Frontal cortex (tissue), 4 donors: ENCODE measurements around the gene TMEM107. TPM values are rescaled to one million over a fixed set of nuclear protein-coding genes. Genes with fewer than 3 reads are reported as not detected.
"Not testable (repeated sequence)": the region's sequence is repeated elsewhere in the genome, so short reads cannot be mapped to it uniquely, and the experiment has no call there.

Experiments used
- DNase-seq, 2 donors: peaks; one replicate each; pipeline ENCODE4 v3.0.0; 2012; ENCODE audit warnings: low spot score in 2 of 2
- FAIRE-seq: peaks from 2 replicates; lab custom pipeline; 2012; peaks lifted over from hg19 to GRCh38; lab: Jason Lieb, UNC
- total RNA-seq: library from RNA; depleted of rRNA; stranded (reverse); fragments of >200 nt; gene quantifications from one replicate; pipeline ENCODE4 v1.2.3, GENCODE V29; 2014
- donor health status: control.
- donor health status: control.
- donor health status: control.

The TMEM107 gene
- total RNA-seq, 1 donor from 2014 or later, result 23.6 TPM

DNA sequence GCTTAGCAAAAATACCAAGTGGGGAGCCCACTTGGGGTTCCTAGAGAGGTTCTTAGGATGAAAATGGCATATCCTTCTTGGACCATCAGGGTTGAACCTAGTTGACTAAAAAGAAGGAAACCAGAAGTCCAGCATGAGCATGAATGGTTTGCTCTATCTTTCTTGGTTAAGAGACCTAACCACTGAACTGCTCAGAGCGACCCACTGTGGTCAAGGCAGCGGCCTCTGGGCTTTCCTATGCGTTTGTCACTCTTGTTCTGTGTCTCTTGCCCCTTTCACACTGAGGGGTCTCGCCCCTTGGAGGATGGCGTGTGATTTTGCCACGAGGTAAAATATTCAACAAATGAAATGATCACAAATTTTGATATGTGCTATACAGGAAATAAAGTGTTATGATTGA, 14.3 kb upstream of the TMEM107 start:
- FAIRE-seq (no peak), DNase-seq (no peak)

DNA sequence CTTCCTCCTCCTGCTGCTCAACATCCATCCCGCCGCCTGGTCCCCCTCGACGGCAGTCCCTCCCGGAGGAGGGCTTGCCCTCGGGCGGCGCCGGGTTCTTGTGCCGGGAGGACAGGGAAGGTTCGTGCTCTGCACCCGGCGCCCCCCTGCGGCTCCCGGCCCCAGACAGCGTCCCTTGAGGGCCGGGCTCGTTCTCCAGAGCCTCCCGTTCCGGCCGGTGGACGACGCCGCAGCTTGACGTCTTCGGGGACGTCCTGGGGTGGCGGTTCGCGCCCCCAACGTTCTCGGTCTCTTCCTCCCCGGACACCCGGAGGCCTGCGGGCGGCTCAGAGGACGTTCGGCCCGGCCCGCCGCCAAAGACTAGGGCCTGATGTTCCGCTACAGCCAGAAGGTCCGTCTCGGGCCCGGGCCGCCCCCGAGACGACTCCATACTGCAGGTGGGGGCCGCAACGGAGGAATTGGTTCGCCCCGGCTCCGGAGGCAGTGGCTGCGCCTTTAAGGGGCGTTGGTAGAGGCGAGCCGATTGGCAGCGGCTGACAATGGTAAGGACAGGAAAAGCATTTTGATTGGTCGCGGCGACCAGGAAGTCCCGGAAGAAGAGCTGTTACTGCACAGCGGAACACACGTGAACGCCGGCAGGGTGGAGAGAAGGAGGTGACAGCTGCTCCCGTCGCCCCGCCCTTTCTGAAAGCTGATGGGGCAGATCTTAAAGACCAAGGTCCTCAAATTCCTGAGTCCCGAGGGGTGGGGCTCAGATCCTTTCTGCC, 13.7 kb upstream of the TMEM107 start, which contains the start of gene BORCS6:
Gene BORCS6, minus strand, starts transcription at position 470 of the 767 bp plus-strand sequence. Its CDS starts 40 bp downstream, at position 430.
- DNase-seq (peak; percentile 88 to 93), FAIRE-seq (no peak)

GRCh38 chr17:8189041-8189710, 13.0 kb upstream of the TMEM107 start:
- DNase-seq, result no peak
- no peak for FAIRE-seq

GRCh38 chr17:8188263-8188839, 12.2 kb upstream of the TMEM107 start:
- no peak for DNase-seq
- FAIRE-seq, result no peak

DNA sequence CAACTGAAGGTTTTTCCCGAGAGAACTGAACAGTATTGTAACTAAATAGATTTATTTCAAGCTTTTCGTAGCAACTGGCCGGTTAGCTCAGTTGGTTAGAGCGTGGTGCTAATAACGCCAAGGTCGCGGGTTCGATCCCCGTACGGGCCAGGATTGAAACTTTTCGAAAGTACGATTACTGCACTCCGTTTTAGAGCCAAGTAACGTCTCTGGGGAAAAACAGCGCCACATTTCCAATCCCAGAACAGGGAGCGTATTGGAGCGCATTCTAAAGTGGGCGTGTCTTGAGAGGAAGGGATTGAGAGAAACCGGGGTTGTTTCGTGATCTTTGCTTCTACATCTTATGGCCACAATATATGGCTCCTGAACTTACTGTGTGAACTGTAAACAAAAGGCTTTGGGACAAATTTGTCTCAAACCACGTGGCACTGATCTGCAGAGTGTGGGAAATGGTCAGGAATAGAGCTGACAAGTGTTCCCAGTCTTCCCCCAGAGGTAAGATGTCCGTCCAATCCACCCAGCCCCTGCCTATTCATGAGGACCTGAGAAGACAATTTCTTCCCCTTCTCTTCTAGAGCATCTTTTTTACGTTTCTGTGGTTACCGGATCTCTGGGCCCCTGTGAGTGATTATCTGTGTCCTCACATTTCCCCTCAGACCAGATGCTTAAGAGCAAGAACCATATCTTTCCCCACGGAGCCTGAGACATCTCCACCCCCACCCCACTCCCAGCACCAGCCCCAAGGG, 11.5 kb upstream of the TMEM107 start:
- FAIRE-seq, result peak; percentile 28

DNA sequence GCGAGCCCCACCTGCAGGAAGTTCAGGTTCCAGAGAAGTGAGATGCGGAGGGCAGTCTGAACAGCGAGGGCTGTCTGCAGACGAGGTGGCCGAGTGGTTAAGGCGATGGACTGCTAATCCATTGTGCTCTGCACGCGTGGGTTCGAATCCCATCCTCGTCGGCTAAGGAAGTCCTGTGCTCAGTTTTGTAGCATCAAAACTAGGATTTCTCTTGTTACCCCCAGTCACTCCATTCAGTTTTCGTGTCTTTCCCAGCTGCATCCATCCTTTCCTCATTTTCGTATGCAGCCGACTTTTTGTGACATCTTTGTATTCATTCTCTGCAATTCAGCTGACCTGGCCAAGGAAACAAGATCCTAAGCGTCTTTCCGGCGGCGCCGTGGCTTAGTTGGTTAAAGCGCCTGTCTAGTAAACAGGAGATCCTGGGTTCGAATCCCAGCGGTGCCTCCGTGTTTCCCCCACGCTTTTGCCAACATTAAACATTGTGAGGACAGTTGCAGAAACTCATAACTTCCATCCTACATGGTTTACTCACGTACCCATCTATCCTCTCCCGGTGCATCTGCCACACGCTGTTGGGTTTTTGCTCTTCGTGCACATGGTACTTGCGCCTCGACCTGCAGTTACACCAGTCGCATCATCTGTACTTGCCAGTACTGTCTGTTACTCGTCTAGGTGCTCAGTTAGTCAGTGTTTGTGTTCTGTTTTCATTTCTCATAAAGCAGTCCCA, 10.8 kb upstream of the TMEM107 start:
- FAIRE-seq (no peak), DNase-seq (peak; percentile 77 to 78)

More for the DNA sequence above, 11.5 kb upstream of the TMEM107 start:
- DNase-seq, result peak; percentile 66 to 70

- FAIRE-seq, result no peak
- no peak for DNase-seq
Measured at GRCh38 chr17:8186446-8186786, 10.2 kb upstream of the TMEM107 start.

DNA sequence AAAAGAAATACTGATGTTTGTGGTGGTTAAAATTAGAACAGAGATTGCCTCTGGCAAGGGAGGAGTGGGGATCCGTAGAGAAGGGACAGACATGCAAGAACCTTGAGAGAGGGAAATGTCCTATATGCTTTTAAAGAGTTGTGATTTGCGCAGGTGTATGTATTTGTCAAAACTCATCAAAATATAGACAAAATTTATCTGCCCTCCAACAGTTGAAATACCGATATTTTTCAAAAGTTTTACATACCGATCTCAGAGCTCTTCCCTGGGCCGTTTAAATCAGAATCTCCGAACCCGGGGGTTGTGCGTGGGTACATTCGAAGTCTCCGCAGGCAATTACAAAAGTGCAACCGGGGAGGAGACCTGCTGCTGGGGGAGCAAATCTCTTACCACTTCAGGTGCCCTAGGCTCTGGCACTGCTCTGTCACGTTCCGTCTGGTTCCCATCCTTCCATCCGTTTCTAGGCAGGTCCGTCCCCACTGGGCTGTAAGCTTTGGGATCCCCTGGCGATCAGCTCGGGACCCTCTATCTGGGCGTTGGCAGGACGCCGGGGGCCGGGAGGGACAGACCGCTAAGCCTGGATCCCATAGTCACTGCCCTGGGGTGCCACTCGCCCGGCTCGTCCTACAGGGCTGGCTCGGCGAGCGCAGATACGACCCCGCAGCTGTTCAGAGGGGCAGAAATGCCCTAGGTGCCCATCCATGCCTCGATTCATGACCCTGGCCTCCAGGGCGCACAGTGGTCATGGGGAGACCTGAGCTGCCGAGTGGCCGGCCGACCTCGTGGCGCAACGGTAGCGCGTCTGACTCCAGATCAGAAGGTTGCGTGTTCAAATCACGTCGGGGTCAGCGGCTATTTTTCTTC, 9.6 kb upstream of the TMEM107 start:
- FAIRE-seq, result no peak
- DNase-seq, result peak; percentile 73 to 76

DNA sequence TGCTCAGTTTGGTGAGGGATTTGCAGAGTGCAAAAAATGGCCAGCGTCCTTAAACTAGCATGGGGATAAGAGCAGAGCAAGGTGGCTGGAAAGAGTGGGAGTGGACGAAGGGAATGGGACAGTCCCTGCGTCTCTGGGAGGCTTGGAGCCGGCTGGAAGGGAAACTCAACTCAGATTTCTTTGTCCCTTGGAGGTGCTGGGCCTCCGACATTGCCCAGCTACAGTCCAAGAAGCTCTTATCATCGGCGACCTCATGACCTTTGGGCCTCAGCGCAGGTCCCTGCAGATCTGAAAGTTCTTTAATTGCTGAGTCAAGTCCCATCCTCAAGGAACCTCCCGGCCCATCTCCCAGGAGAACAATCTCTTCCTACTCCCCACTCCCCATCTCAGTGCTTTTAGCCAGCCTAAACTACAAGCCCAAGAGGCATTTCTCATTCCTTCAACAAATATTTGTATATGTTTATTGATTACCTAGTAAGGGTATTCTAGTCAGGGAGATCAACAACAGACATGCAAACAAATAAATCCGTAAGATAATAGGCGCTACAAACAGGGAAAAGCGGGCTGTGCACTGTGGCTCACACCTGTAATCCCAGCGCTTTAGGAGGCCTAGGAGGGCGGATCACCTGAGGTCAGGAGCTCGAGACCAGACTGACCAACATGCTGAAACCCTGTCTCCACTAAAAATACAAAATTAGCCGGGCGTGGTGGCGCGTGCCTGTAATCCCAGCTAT, 985 bp upstream of the TMEM107 start:
- FAIRE-seq, result no peak

DNA sequence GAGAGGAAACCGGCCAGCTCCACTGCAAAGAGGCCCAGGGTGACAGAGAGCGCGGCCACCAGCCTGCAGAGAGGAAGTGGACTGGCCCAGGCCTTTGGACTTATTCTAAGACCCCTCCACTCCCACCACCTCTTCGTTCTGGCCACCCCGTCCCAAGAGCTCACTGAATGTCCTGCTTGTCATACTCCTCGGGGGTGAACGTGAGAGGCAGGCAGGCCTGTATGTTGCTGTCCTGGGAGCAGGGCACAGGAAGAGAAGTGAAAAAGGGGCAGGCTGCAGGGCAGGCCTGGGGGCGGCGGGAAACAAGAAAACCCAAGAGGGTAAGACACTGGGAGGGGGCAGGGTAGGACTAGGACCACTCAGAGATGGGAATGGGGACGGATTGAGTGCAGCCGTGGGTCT, 384 bp downstream of the TMEM107 start:
- DNase-seq, result no peak
- FAIRE-seq, result no peak

More for the DNA sequence above, 985 bp upstream of the TMEM107 start:
- DNase-seq, result no peak

- no peak for FAIRE-seq
- DNase-seq, result no peak
Measured at GRCh38 chr17:8173871-8174322, 2.3 kb downstream of the TMEM107 start.

DNA sequence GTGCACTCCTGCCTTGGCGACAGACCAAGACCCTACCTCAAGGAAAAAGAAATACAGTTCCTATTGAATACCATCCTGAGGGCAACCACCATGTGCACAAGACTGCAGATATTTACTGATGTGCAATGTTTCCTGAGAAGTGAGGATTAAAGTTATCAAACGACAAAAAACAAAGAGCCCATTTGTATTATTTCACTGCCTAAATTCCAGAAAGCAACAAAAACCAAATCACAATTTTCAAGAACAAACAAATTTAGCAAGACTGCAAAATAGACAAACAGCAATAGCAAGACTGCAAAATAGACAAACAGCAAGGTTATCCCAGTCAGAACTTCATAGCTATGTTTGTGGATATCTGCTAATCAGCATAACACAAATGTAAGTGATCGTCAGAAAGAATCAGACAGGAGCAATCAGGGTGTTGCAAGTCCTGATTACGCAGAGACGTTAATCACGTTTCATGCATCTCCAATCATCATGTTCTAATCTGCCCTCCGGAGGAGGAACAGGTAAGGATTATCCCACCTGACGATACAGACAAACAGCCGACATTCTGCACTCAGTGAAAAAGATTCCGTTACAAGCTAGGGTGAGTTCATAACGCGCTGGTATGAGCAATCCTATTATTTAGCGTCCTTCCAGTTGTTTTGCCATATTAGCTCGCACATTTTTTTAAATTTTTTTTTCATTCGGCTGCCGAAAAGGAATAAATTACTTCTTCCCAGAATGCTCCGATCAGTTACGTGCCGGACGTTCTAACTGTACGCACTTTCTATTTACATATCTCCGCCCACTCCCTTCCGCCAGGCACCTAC, 2.9 kb downstream of the TMEM107 start:
- peak; percentile 50 for FAIRE-seq
- peak; percentile 84 to 85 for DNase-seq

GRCh38 chr17:8170186-8170585, 6.0 kb downstream of the TMEM107 start:
- DNase-seq, FAIRE-seq: not testable (repeated sequence)

DNA sequence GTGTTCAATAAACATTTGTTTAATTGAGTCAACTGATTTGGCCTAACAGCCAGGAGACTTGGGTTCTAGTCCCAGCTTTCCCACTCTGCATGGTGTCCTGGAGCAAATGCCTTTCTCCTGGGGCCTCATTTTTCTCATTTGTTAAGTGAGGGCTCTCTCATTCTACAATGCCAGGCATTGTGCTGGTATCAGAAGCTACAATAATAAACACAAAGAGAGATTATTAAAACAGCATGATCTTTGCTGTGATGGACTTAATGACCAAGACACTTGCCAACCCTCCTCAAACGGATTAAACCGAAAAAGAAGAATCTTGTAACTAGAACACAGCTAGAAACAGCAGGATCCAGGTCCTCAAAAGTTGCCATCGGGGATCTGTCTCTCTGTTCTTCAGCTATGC, 8.7 kb downstream of the TMEM107 start:
- FAIRE-seq (no peak), DNase-seq (no peak)

- FAIRE-seq (no peak), DNase-seq (no peak)
Measured at GRCh38 chr17:8166731-8167130, 9.4 kb downstream of the TMEM107 start.

DNA sequence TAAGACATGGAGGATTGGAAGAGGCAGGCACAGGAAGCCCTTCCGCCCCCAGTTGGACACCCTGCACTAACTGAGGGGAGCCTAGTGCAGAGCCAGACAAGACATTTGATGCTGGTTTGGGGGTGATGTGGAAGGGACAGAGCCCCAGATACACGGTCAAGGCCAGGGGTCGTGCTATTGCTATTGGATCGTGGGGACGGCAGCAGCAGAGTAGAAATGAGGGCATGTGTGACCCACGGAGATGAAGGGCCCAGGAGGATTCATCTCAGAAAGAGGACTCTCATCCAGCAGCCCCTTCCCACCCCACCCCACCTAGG, 11.4 kb downstream of the TMEM107 start:
- DNase-seq, result no peak
- FAIRE-seq, result no peak
